ENCODE results near the gene LRRC7.
"Not testable (repeated sequence)": the region's sequence is repeated elsewhere in the genome, so short reads cannot be mapped to it uniquely, and the experiment has no call there.

Gene LRRC7

GRCh38 chr1:69710484-69711189 lies 142.9 kb downstream of the LRRC7 start:
- no peaks in the 10 kb centered on the region for H3K27me3 ChIP-seq (ENCODE audit: control insufficient read depth, insufficient read depth, low read length)
- no peaks in the 10 kb centered on the region for H3K4me1 ChIP-seq (ENCODE audit: control insufficient read depth, insufficient read depth, low read length)
- no peaks in the 10 kb centered on the region for H3K36me3 ChIP-seq (ENCODE audit: control insufficient read depth, insufficient read depth, low read length)
- no peak overlapping the region for H3K4me3 ChIP-seq (ENCODE audit: low read length)
- H3K27ac ChIP-seq (ENCODE audit: low read depth, low read length): no peak overlapping the region
- no peak overlapping the region for H3K9ac ChIP-seq (ENCODE audit: low read length)

GRCh38 chr1:69711190-69711930 lies 143.6 kb downstream of the LRRC7 start:
- Histone ChIP-seq H3K4me3 (ENCODE audit: low read length) (no peak overlapping the region), H3K9ac (ENCODE audit: low read length) (no peak overlapping the region), H3K4me1 (ENCODE audit: control insufficient read depth, insufficient read depth, low read length) (no peaks in the 10 kb centered on the region), H3K27me3 (ENCODE audit: control insufficient read depth, insufficient read depth, low read length) (no peaks in the 10 kb centered on the region), H3K36me3 (ENCODE audit: control insufficient read depth, insufficient read depth, low read length) (no peaks in the 10 kb centered on the region), H3K27ac (ENCODE audit: low read depth, low read length) (no peak overlapping the region)

GRCh38 chr1:69717834-69718233 lies 150.1 kb downstream of the LRRC7 start:
- H3K4me1 ChIP-seq (ENCODE audit: control insufficient read depth, insufficient read depth, low read length); H3K27ac ChIP-seq (ENCODE audit: low read depth, low read length); H3K27me3 ChIP-seq (ENCODE audit: control insufficient read depth, insufficient read depth, low read length); H3K9ac ChIP-seq (ENCODE audit: low read length); H3K36me3 ChIP-seq (ENCODE audit: control insufficient read depth, insufficient read depth, low read length); H3K4me3 ChIP-seq (ENCODE audit: low read length): not testable (repeated sequence)

GRCh38 chr1:69728206-69728605 lies 160.5 kb downstream of the LRRC7 start:
- Histone ChIP-seq H3K4me3 (ENCODE audit: low read length) (no peak overlapping the region), H3K36me3 (ENCODE audit: control insufficient read depth, insufficient read depth, low read length) (no peaks in the 10 kb centered on the region), H3K27me3 (ENCODE audit: control insufficient read depth, insufficient read depth, low read length) (no peaks in the 10 kb centered on the region), H3K4me1 (ENCODE audit: control insufficient read depth, insufficient read depth, low read length) (no peaks in the 10 kb centered on the region), H3K27ac (ENCODE audit: low read depth, low read length) (no peak overlapping the region), H3K9ac (ENCODE audit: low read length) (no peak overlapping the region)

GRCh38 chr1:69733061-69733460 lies 165.3 kb downstream of the LRRC7 start:
- H3K27ac ChIP-seq (ENCODE audit: low read depth, low read length): no peak overlapping the region
- H3K36me3 ChIP-seq (ENCODE audit: control insufficient read depth, insufficient read depth, low read length): no peaks in the 10 kb centered on the region
- no peaks in the 10 kb centered on the region for H3K27me3 ChIP-seq (ENCODE audit: control insufficient read depth, insufficient read depth, low read length)

GRCh38 chr1:69737527-69738185 lies 169.9 kb downstream of the LRRC7 start:
- no peak overlapping the region for H3K4me3 ChIP-seq (ENCODE audit: low read length)
- no peak overlapping the region for H3K27ac ChIP-seq (ENCODE audit: low read depth, low read length)
- H3K9ac ChIP-seq (ENCODE audit: low read length): no peak overlapping the region
- no peaks in the 10 kb centered on the region for H3K27me3 ChIP-seq (ENCODE audit: control insufficient read depth, insufficient read depth, low read length)
- no peaks in the 10 kb centered on the region for H3K4me1 ChIP-seq (ENCODE audit: control insufficient read depth, insufficient read depth, low read length)
- H3K36me3 ChIP-seq (ENCODE audit: control insufficient read depth, insufficient read depth, low read length): no peaks in the 10 kb centered on the region

More at GRCh38 chr1:69733061-69733460, 165.3 kb downstream of the LRRC7 start:
- H3K4me3 ChIP-seq (ENCODE audit: low read length): no peak overlapping the region
- H3K9ac ChIP-seq (ENCODE audit: low read length): no peak overlapping the region
- no peaks in the 10 kb centered on the region for H3K4me1 ChIP-seq (ENCODE audit: control insufficient read depth, insufficient read depth, low read length)

- Histone ChIP-seq H3K4me3 (ENCODE audit: low read length) (no peak overlapping the region), H3K27me3 (ENCODE audit: control insufficient read depth, insufficient read depth, low read length) (no peaks in the 10 kb centered on the region), H3K9ac (ENCODE audit: low read length) (no peak overlapping the region), H3K36me3 (ENCODE audit: control insufficient read depth, insufficient read depth, low read length) (no peaks in the 10 kb centered on the region), H3K27ac (ENCODE audit: low read depth, low read length) (no peak overlapping the region), H3K4me1 (ENCODE audit: control insufficient read depth, insufficient read depth, low read length) (no peaks in the 10 kb centered on the region)
Measured at GRCh38 chr1:69738458-69739250, 170.9 kb downstream of the LRRC7 start.

GRCh38 chr1:69739251-69739605 lies 171.5 kb downstream of the LRRC7 start:
- H3K27me3 ChIP-seq (ENCODE audit: control insufficient read depth, insufficient read depth, low read length): no peaks in the 10 kb centered on the region
- H3K27ac ChIP-seq (ENCODE audit: low read depth, low read length): no peak overlapping the region
- H3K4me1 ChIP-seq (ENCODE audit: control insufficient read depth, insufficient read depth, low read length): no peaks in the 10 kb centered on the region
- H3K36me3 ChIP-seq (ENCODE audit: control insufficient read depth, insufficient read depth, low read length): no peaks in the 10 kb centered on the region
- H3K9ac ChIP-seq (ENCODE audit: low read length): no peak overlapping the region
- H3K4me3 ChIP-seq (ENCODE audit: low read length): no peak overlapping the region

GRCh38 chr1:69743146-69743545 lies 175.4 kb downstream of the LRRC7 start:
- no peaks in the 10 kb centered on the region for H3K27me3 ChIP-seq (ENCODE audit: control insufficient read depth, insufficient read depth, low read length)
- H3K9ac ChIP-seq (ENCODE audit: low read length): no peak overlapping the region
- no peaks in the 10 kb centered on the region for H3K4me1 ChIP-seq (ENCODE audit: control insufficient read depth, insufficient read depth, low read length)
- H3K4me3 ChIP-seq (ENCODE audit: low read length): no peak overlapping the region
- H3K27ac ChIP-seq (ENCODE audit: low read depth, low read length): no peak overlapping the region
- H3K36me3 ChIP-seq (ENCODE audit: control insufficient read depth, insufficient read depth, low read length): no peaks in the 10 kb centered on the region

- Histone ChIP-seq H3K9ac (ENCODE audit: low read length) (no peak overlapping the region), H3K4me1 (ENCODE audit: control insufficient read depth, insufficient read depth, low read length) (no peaks in the 10 kb centered on the region), H3K36me3 (ENCODE audit: control insufficient read depth, insufficient read depth, low read length) (no peaks in the 10 kb centered on the region), H3K4me3 (ENCODE audit: low read length) (no peak overlapping the region), H3K27ac (ENCODE audit: low read depth, low read length) (no peak overlapping the region), H3K27me3 (ENCODE audit: control insufficient read depth, insufficient read depth, low read length) (no peaks in the 10 kb centered on the region)
Measured at GRCh38 chr1:69744381-69744780, 176.7 kb downstream of the LRRC7 start.

GRCh38 chr1:69747207-69747606 lies 179.5 kb downstream of the LRRC7 start:
- Histone ChIP-seq H3K36me3 (ENCODE audit: control insufficient read depth, insufficient read depth, low read length) (no peaks in the 10 kb centered on the region), H3K9ac (ENCODE audit: low read length) (no peak overlapping the region), H3K4me3 (ENCODE audit: low read length) (no peak overlapping the region)

GRCh38 chr1:69750638-69751037 lies 182.9 kb downstream of the LRRC7 start:
- H3K27me3 ChIP-seq (ENCODE audit: control insufficient read depth, insufficient read depth, low read length): no peaks in the 10 kb centered on the region
- no peak overlapping the region for H3K9ac ChIP-seq (ENCODE audit: low read length)
- H3K4me3 ChIP-seq (ENCODE audit: low read length): no peak overlapping the region
- H3K27ac ChIP-seq (ENCODE audit: low read depth, low read length): no peak overlapping the region
- no peaks in the 10 kb centered on the region for H3K36me3 ChIP-seq (ENCODE audit: control insufficient read depth, insufficient read depth, low read length)
- H3K4me1 ChIP-seq (ENCODE audit: control insufficient read depth, insufficient read depth, low read length): no peaks in the 10 kb centered on the region

More at GRCh38 chr1:69747207-69747606, 179.5 kb downstream of the LRRC7 start:
- H3K27ac ChIP-seq (ENCODE audit: low read depth, low read length): no peak overlapping the region
- no peaks in the 10 kb centered on the region for H3K27me3 ChIP-seq (ENCODE audit: control insufficient read depth, insufficient read depth, low read length)
- H3K4me1 ChIP-seq (ENCODE audit: control insufficient read depth, insufficient read depth, low read length): no peaks in the 10 kb centered on the region
